ENCODE measurements around the gene RCAN2. TPM values are rescaled to one million over a fixed set of nuclear protein-coding genes. Genes with fewer than 3 reads are reported as not detected.

The RCAN2 gene
- total and polyA plus RNA-seq, 9 of the 15 experiments (the other 6 are each of a cell fraction or from before 2014, with no cell fraction given), result 0.04 TPM; not detected in 8

DNA sequence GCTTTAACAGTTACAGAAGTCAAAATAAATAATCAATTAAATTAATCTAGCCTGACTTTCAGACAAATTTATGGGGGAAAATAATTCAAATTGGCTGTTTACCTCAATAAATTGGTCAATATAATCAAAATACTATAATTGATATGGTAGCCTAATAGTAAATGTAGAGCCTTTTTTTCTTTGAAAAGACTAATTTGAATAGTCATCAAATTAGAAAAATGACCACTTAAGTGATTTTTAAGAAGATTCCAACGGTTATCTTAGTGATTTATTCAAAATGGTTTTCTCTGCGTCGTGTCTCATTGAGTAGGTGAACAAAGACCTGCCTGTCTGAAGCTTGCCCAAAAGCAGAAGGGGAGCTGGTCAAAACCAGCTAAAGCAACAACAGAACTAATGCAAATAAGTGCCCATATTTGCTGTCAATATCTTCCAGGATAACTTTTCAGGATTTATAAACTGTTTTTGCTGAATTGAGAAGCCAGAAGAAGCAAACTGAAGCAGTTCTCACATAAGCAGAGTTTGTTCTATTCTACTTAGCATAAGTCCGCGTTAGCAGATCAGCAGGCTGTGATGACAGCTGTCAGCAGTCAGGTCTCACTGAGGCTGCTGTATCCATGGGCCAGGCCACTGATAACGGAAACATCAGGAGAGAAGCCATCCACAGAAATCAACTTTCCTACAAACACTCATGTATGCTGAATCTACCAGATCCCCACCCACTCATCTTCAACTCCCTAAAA lies 7.0 kb downstream of the RCAN2 start:
- H3K9me1 ChIP-seq (ENCODE audit: control insufficient read depth, insufficient read depth, low read length), result no peaks in the 10 kb centered on the region
- H3K79me2 ChIP-seq (ENCODE audit: control insufficient read depth, insufficient read depth, low read length), result no peaks in the 10 kb centered on the region
- FAIRE-seq, result no peak
- TF ChIP-seq ZNF316 (IDR thresholded peaks at IDR 0.05) (peak; percentile 62), C11orf30 (IDR thresholded peaks at IDR 0.05; ENCODE audit: low read depth) (0 out of 2 replicates have a peak, but pooled peaks have one; percentile 4), ZFP1 (CRISPR knock-in tag; IDR thresholded peaks at IDR 0.05) (no peak), TCF7 (IDR thresholded peaks at IDR 0.05; ENCODE audit: borderline replicate concordance) (no peak)
- intact Hi-C loops (cut with micrococcal nuclease) (no loop called here), in situ Hi-C loops (cut with MboI) (no loop called here)
- H2AFZ ChIP-seq (ENCODE audit: low read depth, low read length), result no peak overlapping the region
- DNase-seq (ENCODE audit: extremely low read depth in 1 of 4, low spot score in 3 of 4), result no peak
- CTCF ChIA-PET (ENCODE audit: low intra/inter-chr PET ratio), result no interaction called here
- no peaks in the 10 kb centered on the region for H3K36me3 ChIP-seq (ENCODE audit: control insufficient read depth, insufficient read depth, low read length)
- H3K4me3 ChIP-seq, result no peak overlapping the region
- no peaks in the 10 kb centered on the region for H3K9me3 ChIP-seq (replicated peaks; ENCODE audit: control insufficient read depth, insufficient read depth, low read depth, low read length)
- no peak for ATAC-seq
- WGBS (ENCODE audit: insufficient coverage, low coverage, missing lambda C conversion rate), result 2% methylated on average over 6 of the region's 6 CpGs
- no peaks in the 10 kb centered on the region for H4K20me1 ChIP-seq (replicated peaks; ENCODE audit: control insufficient read depth, insufficient read depth, low read length)
- BruUV-seq (replicated peaks), result no TSS peak
- H3K9ac ChIP-seq (ENCODE audit: insufficient read depth in 1 of 2, low read depth in 2 of 2, low read length in 2 of 2), result no peak overlapping the region
- H3K4me1 ChIP-seq (replicated peaks in 1 of 2; ENCODE audit: control insufficient read depth in 2 of 2, insufficient read depth in 2 of 2, low read length in 2 of 2), result no peaks in the 10 kb centered on the region
- H3K27ac ChIP-seq (ENCODE audit: extremely low read depth, low read depth, low read length), result no peak overlapping the region
- POLR2A ChIA-PET, result no interaction called here
- no peaks in the 10 kb centered on the region for H3K27me3 ChIP-seq (ENCODE audit: control insufficient read depth in 2 of 2, insufficient read depth in 2 of 2, low read length in 2 of 2)
- H3K4me2 ChIP-seq (ENCODE audit: insufficient read depth, low read length), result no peak overlapping the region

GRCh38 chr6:46476301-46476700 lies 14.9 kb downstream of the RCAN2 start:
- Histone ChIP-seq H3K9me3 (replicated peaks; ENCODE audit: control insufficient read depth, insufficient read depth, low read depth, low read length) (no peaks in the 10 kb centered on the region), H3K4me3 (no peak overlapping the region), H2AFZ (ENCODE audit: low read depth, low read length) (no peak overlapping the region), H3K4me1 (replicated peaks in 1 of 2; ENCODE audit: control insufficient read depth in 2 of 2, insufficient read depth in 2 of 2, low read length in 2 of 2) (no peaks in the 10 kb centered on the region), H4K20me1 (replicated peaks; ENCODE audit: control insufficient read depth, insufficient read depth, low read length) (no peaks in the 10 kb centered on the region), H3K27ac (ENCODE audit: extremely low read depth, low read depth, low read length) (no peak overlapping the region), H3K79me2 (ENCODE audit: control insufficient read depth, insufficient read depth, low read length) (no peaks in the 10 kb centered on the region), H3K27me3 (ENCODE audit: control insufficient read depth in 2 of 2, insufficient read depth in 2 of 2, low read length in 2 of 2) (no peaks in the 10 kb centered on the region), H3K9me1 (ENCODE audit: control insufficient read depth, insufficient read depth, low read length) (no peaks in the 10 kb centered on the region), H3K4me2 (ENCODE audit: insufficient read depth, low read length) (no peak overlapping the region), H3K9ac (ENCODE audit: insufficient read depth in 1 of 2, low read depth in 2 of 2, low read length in 2 of 2) (no peak overlapping the region), H3K36me3 (ENCODE audit: control insufficient read depth, insufficient read depth, low read length) (no peaks in the 10 kb centered on the region)
- no peak for TF ChIP-seq ZC3H11A (IDR thresholded peaks at IDR 0.05; ENCODE audit: low read depth, low read length)
- TF ChIP-seq SMAD1 (IDR thresholded peaks at IDR 0.05; ENCODE audit: low read depth, low read length, partially characterized antibody), result no peak
- no peak for TF ChIP-seq TAF15 (IDR thresholded peaks at IDR 0.05; ENCODE audit: low read depth, low read length)
- TF ChIP-seq FOXM1 (IDR thresholded peaks at IDR 0.05; ENCODE audit: low read depth), result no peak
- TF ChIP-seq FOXM1 (CRISPR knock-in tag; IDR thresholded peaks at IDR 0.05; ENCODE audit: low read depth), result no peak
- TF ChIP-seq SMARCA5 (IDR thresholded peaks at IDR 0.05), result no peak
- no peak for TF ChIP-seq ZBTB8A (IDR thresholded peaks at IDR 0.05; ENCODE audit: partially characterized antibody)
- FAIRE-seq, result no peak
- in situ Hi-C loops (cut with MboI) (no loop called here), intact Hi-C loops (cut with micrococcal nuclease) (no loop called here)
- no peak for DNase-seq (ENCODE audit: extremely low read depth in 1 of 4, low spot score in 3 of 4)
- no TSS peak for BruUV-seq (replicated peaks)
- POLR2A ChIA-PET, result no interaction called here
- no peak for ATAC-seq
- CTCF ChIA-PET (ENCODE audit: low intra/inter-chr PET ratio), result no interaction called here

Data from K562 (cell line).